ENCODE measurements around the gene GSAP.
"Not testable (repeated sequence)": the region's sequence is repeated elsewhere in the genome, so short reads cannot be mapped to it uniquely, and the experiment has no call there.

The GSAP gene

GRCh38 chr7:77457779-77458178, 41.6 kb upstream of the GSAP start:
- no peaks in the 10 kb centered on the region for H3K9me3 ChIP-seq (ENCODE audit: control insufficient read depth in 1 of 2, low read length in 2 of 2)
- no peaks in the 10 kb centered on the region for H3K36me3 ChIP-seq (ENCODE audit: control insufficient read depth in 1 of 2, insufficient read depth in 2 of 2, low read length in 2 of 2)
- no peaks in the 10 kb centered on the region for H3K27me3 ChIP-seq (ENCODE audit: control insufficient read depth in 1 of 2, insufficient read depth in 2 of 2, low read length in 2 of 2)
- H3K27ac ChIP-seq (ENCODE audit: low read depth, low read length): no peak overlapping the region
- H3K9ac ChIP-seq (ENCODE audit: low read depth in 1 of 2, low read length in 2 of 2): no peak overlapping the region
- H3K4me3 ChIP-seq (ENCODE audit: low read depth in 1 of 2, low read length in 2 of 2): no peak overlapping the region
- peaks cover 4 to 15% of the 10 kb centered on the region in 2 donors for H3K4me1 ChIP-seq (ENCODE audit: control insufficient read depth in 1 of 2, insufficient read depth in 2 of 2, low read length in 2 of 2)

GRCh38 chr7:77456696-77457095, 40.5 kb upstream of the GSAP start:
- no peak overlapping the region for H3K4me3 ChIP-seq (ENCODE audit: low read depth in 1 of 2, low read length in 2 of 2)
- H3K4me1 ChIP-seq (ENCODE audit: control insufficient read depth in 1 of 2, insufficient read depth in 2 of 2, low read length in 2 of 2): peaks cover 4 to 15% of the 10 kb centered on the region in 2 donors
- no peak overlapping the region for H3K27ac ChIP-seq (ENCODE audit: low read depth, low read length)
- H3K36me3 ChIP-seq (ENCODE audit: control insufficient read depth in 1 of 2, insufficient read depth in 2 of 2, low read length in 2 of 2): no peaks in the 10 kb centered on the region
- no peak overlapping the region for H3K9ac ChIP-seq (ENCODE audit: low read depth in 1 of 2, low read length in 2 of 2)
- no peaks in the 10 kb centered on the region for H3K9me3 ChIP-seq (ENCODE audit: control insufficient read depth in 1 of 2, low read length in 2 of 2)
- H3K27me3 ChIP-seq (ENCODE audit: control insufficient read depth in 1 of 2, insufficient read depth in 2 of 2, low read length in 2 of 2): no peaks in the 10 kb centered on the region

GRCh38 chr7:77455321-77455720, 39.2 kb upstream of the GSAP start:
- H3K27ac ChIP-seq (ENCODE audit: low read depth, low read length): no peak overlapping the region

GRCh38 chr7:77454802-77455201, 38.7 kb upstream of the GSAP start:
- Histone ChIP-seq H3K27me3 (ENCODE audit: control insufficient read depth in 1 of 2, insufficient read depth in 2 of 2, low read length in 2 of 2) (no peaks in the 10 kb centered on the region), H3K9ac (ENCODE audit: low read depth in 1 of 2, low read length in 2 of 2) (no peak overlapping the region), H3K4me1 (ENCODE audit: control insufficient read depth in 1 of 2, insufficient read depth in 2 of 2, low read length in 2 of 2) (peaks cover 4 to 12% of the 10 kb centered on the region in 2 donors), H3K9me3 (ENCODE audit: control insufficient read depth in 1 of 2, low read length in 2 of 2) (no peaks in the 10 kb centered on the region), H3K36me3 (ENCODE audit: control insufficient read depth in 1 of 2, insufficient read depth in 2 of 2, low read length in 2 of 2) (no peaks in the 10 kb centered on the region), H3K4me3 (ENCODE audit: low read depth in 1 of 2, low read length in 2 of 2) (no peak overlapping the region), H3K27ac (ENCODE audit: low read depth, low read length) (no peak overlapping the region)

More at GRCh38 chr7:77455321-77455720, 39.2 kb upstream of the GSAP start:
- Histone ChIP-seq H3K9ac (ENCODE audit: low read depth in 1 of 2, low read length in 2 of 2) (no peak overlapping the region), H3K9me3 (ENCODE audit: control insufficient read depth in 1 of 2, low read length in 2 of 2) (no peaks in the 10 kb centered on the region), H3K36me3 (ENCODE audit: control insufficient read depth in 1 of 2, insufficient read depth in 2 of 2, low read length in 2 of 2) (no peaks in the 10 kb centered on the region), H3K4me1 (ENCODE audit: control insufficient read depth in 1 of 2, insufficient read depth in 2 of 2, low read length in 2 of 2) (peaks cover 4 to 15% of the 10 kb centered on the region in 2 donors), H3K4me3 (ENCODE audit: low read depth in 1 of 2, low read length in 2 of 2) (no peak overlapping the region), H3K27me3 (ENCODE audit: control insufficient read depth in 1 of 2, insufficient read depth in 2 of 2, low read length in 2 of 2) (no peaks in the 10 kb centered on the region)

- Histone ChIP-seq H3K27ac (ENCODE audit: low read depth, low read length) (no peak overlapping the region), H3K9ac (ENCODE audit: low read depth in 1 of 2, low read length in 2 of 2) (no peak overlapping the region)
Observed at GRCh38 chr7:77453531-77453930, 37.4 kb upstream of the GSAP start.

GRCh38 chr7:77451950-77452349, 35.8 kb upstream of the GSAP start:
- not testable (repeated sequence) for H3K27me3 ChIP-seq (ENCODE audit: control insufficient read depth in 1 of 2, insufficient read depth in 2 of 2, low read length in 2 of 2); H3K27ac ChIP-seq (ENCODE audit: low read depth, low read length); H3K9me3 ChIP-seq (ENCODE audit: control insufficient read depth in 1 of 2, low read length in 2 of 2); H3K4me1 ChIP-seq (ENCODE audit: control insufficient read depth in 1 of 2, insufficient read depth in 2 of 2, low read length in 2 of 2); H3K4me3 ChIP-seq (ENCODE audit: low read depth in 1 of 2, low read length in 2 of 2); H3K36me3 ChIP-seq (ENCODE audit: control insufficient read depth in 1 of 2, insufficient read depth in 2 of 2, low read length in 2 of 2); H3K9ac ChIP-seq (ENCODE audit: low read depth in 1 of 2, low read length in 2 of 2)

More at GRCh38 chr7:77453531-77453930, 37.4 kb upstream of the GSAP start:
- Histone ChIP-seq H3K4me3 (ENCODE audit: low read depth in 1 of 2, low read length in 2 of 2) (no peak overlapping the region), H3K27me3 (ENCODE audit: control insufficient read depth in 1 of 2, insufficient read depth in 2 of 2, low read length in 2 of 2) (no peaks in the 10 kb centered on the region), H3K9me3 (ENCODE audit: control insufficient read depth in 1 of 2, low read length in 2 of 2) (no peaks in the 10 kb centered on the region), H3K4me1 (ENCODE audit: control insufficient read depth in 1 of 2, insufficient read depth in 2 of 2, low read length in 2 of 2) (peaks cover 0 to under 1% of the 10 kb centered on the region in 2 donors), H3K36me3 (ENCODE audit: control insufficient read depth in 1 of 2, insufficient read depth in 2 of 2, low read length in 2 of 2) (no peaks in the 10 kb centered on the region)

- Histone ChIP-seq H3K9me3 (ENCODE audit: control insufficient read depth in 1 of 2, low read length in 2 of 2) (no peaks in the 10 kb centered on the region), H3K36me3 (ENCODE audit: control insufficient read depth in 1 of 2, insufficient read depth in 2 of 2, low read length in 2 of 2) (no peaks in the 10 kb centered on the region), H3K27me3 (ENCODE audit: control insufficient read depth in 1 of 2, insufficient read depth in 2 of 2, low read length in 2 of 2) (no peaks in the 10 kb centered on the region), H3K4me3 (ENCODE audit: low read depth in 1 of 2, low read length in 2 of 2) (no peak overlapping the region), H3K9ac (ENCODE audit: low read depth in 1 of 2, low read length in 2 of 2) (no peak overlapping the region), H3K4me1 (ENCODE audit: control insufficient read depth in 1 of 2, insufficient read depth in 2 of 2, low read length in 2 of 2) (no peaks in the 10 kb centered on the region), H3K27ac (ENCODE audit: low read depth, low read length) (no peak overlapping the region)
Observed at GRCh38 chr7:77450613-77451012, 34.5 kb upstream of the GSAP start.

GRCh38 chr7:77450054-77450453, 33.9 kb upstream of the GSAP start:
- Histone ChIP-seq H3K9me3 (ENCODE audit: control insufficient read depth in 1 of 2, low read length in 2 of 2) (no peaks in the 10 kb centered on the region), H3K4me3 (ENCODE audit: low read depth in 1 of 2, low read length in 2 of 2) (no peak overlapping the region), H3K9ac (ENCODE audit: low read depth in 1 of 2, low read length in 2 of 2) (no peak overlapping the region), H3K27me3 (ENCODE audit: control insufficient read depth in 1 of 2, insufficient read depth in 2 of 2, low read length in 2 of 2) (no peaks in the 10 kb centered on the region), H3K36me3 (ENCODE audit: control insufficient read depth in 1 of 2, insufficient read depth in 2 of 2, low read length in 2 of 2) (no peaks in the 10 kb centered on the region), H3K27ac (ENCODE audit: low read depth, low read length) (no peak overlapping the region), H3K4me1 (ENCODE audit: control insufficient read depth in 1 of 2, insufficient read depth in 2 of 2, low read length in 2 of 2) (no peaks in the 10 kb centered on the region)

GRCh38 chr7:77447616-77448015, 31.5 kb upstream of the GSAP start:
- no peak overlapping the region for H3K27ac ChIP-seq (ENCODE audit: low read depth, low read length)
- H3K4me1 ChIP-seq (ENCODE audit: control insufficient read depth in 1 of 2, insufficient read depth in 2 of 2, low read length in 2 of 2): no peaks in the 10 kb centered on the region
- H3K4me3 ChIP-seq (ENCODE audit: low read depth in 1 of 2, low read length in 2 of 2): no peak overlapping the region
- H3K36me3 ChIP-seq (ENCODE audit: control insufficient read depth in 1 of 2, insufficient read depth in 2 of 2, low read length in 2 of 2): no peaks in the 10 kb centered on the region
- H3K9me3 ChIP-seq (ENCODE audit: control insufficient read depth in 1 of 2, low read length in 2 of 2): no peaks in the 10 kb centered on the region
- H3K9ac ChIP-seq (ENCODE audit: low read depth in 1 of 2, low read length in 2 of 2): no peak overlapping the region
- no peaks in the 10 kb centered on the region for H3K27me3 ChIP-seq (ENCODE audit: control insufficient read depth in 1 of 2, insufficient read depth in 2 of 2, low read length in 2 of 2)

GRCh38 chr7:77444123-77444522, 28.0 kb upstream of the GSAP start:
- Histone ChIP-seq H3K27me3 (ENCODE audit: control insufficient read depth in 1 of 2, insufficient read depth in 2 of 2, low read length in 2 of 2) (no peaks in the 10 kb centered on the region), H3K9ac (ENCODE audit: low read depth in 1 of 2, low read length in 2 of 2) (no peak overlapping the region), H3K36me3 (ENCODE audit: control insufficient read depth in 1 of 2, insufficient read depth in 2 of 2, low read length in 2 of 2) (no peaks in the 10 kb centered on the region), H3K27ac (ENCODE audit: low read depth, low read length) (no peak overlapping the region), H3K9me3 (ENCODE audit: control insufficient read depth in 1 of 2, low read length in 2 of 2) (no peaks in the 10 kb centered on the region), H3K4me1 (ENCODE audit: control insufficient read depth in 1 of 2, insufficient read depth in 2 of 2, low read length in 2 of 2) (no peaks in the 10 kb centered on the region), H3K4me3 (ENCODE audit: low read depth in 1 of 2, low read length in 2 of 2) (no peak overlapping the region)

- Histone ChIP-seq H3K27me3 (ENCODE audit: control insufficient read depth in 1 of 2, insufficient read depth in 2 of 2, low read length in 2 of 2) (no peaks in the 10 kb centered on the region), H3K4me1 (ENCODE audit: control insufficient read depth in 1 of 2, insufficient read depth in 2 of 2, low read length in 2 of 2) (no peaks in the 10 kb centered on the region), H3K36me3 (ENCODE audit: control insufficient read depth in 1 of 2, insufficient read depth in 2 of 2, low read length in 2 of 2) (no peaks in the 10 kb centered on the region), H3K4me3 (ENCODE audit: low read depth in 1 of 2, low read length in 2 of 2) (no peak overlapping the region), H3K9ac (ENCODE audit: low read depth in 1 of 2, low read length in 2 of 2) (no peak overlapping the region), H3K9me3 (ENCODE audit: control insufficient read depth in 1 of 2, low read length in 2 of 2) (no peaks in the 10 kb centered on the region), H3K27ac (ENCODE audit: low read depth, low read length) (no peak overlapping the region)
Observed at GRCh38 chr7:77443042-77443441, 26.9 kb upstream of the GSAP start.
